ENCODE results near the gene EIF5B. TPM values are rescaled to one million over a fixed set of nuclear protein-coding genes. Genes with fewer than 3 reads are reported as not detected.

EIF5B gene
- total RNA-seq, 1 experiment from 2014 or later, result 79.5 TPM

- ChIA-PET CTCF (interaction anchor here (0.5 kb wide), 1 partner anchor 60 kb away, joined by 4 read pairs; no protein-coding TSS in a partner anchor), POLR2A (no interaction called here)
- no peaks in the 10 kb centered on the region for H3K4me1 ChIP-seq
- H3K4me1 Mint-ChIP-seq (ENCODE audit: low read depth, unreplicated experiment), result no peaks in the 10 kb centered on the region
- H3K4me3 ChIP-seq (ENCODE audit: low read depth, low read length), result no peak overlapping the region
- no peaks in the 10 kb centered on the region for H3K9me3 ChIP-seq
- no peak for TF ChIP-seq CTCF (IDR thresholded peaks at IDR 0.05; ENCODE audit: insufficient read depth in 1 of 2, low read depth in 1 of 2, low read length in 1 of 2, severe bottlenecking in 1 of 2, unreplicated experiment in 1 of 2)
- no peak overlapping the region for H3K4me3 Mint-ChIP-seq (ENCODE audit: unreplicated experiment)
- H3K27me3 Mint-ChIP-seq (ENCODE audit: insufficient read depth, unreplicated experiment), result no peaks in the 10 kb centered on the region
- intact Hi-C loops (cut with micrococcal nuclease; ENCODE audit: unreplicated experiment), result no loop called here
- no peak for DNase-seq
- no peaks in the 10 kb centered on the region for H3K9me3 Mint-ChIP-seq (ENCODE audit: unreplicated experiment)
- BruUV-seq (replicated peaks), result no TSS peak
- H3K36me3 Mint-ChIP-seq (ENCODE audit: insufficient read depth, unreplicated experiment), result peaks cover 54% of the 10 kb centered on the region
- H3K27me3 ChIP-seq (replicated peaks; ENCODE audit: control insufficient read depth, insufficient read depth, low read length), result no peaks in the 10 kb centered on the region
- no peak overlapping the region for H3K27ac Mint-ChIP-seq (ENCODE audit: unreplicated experiment)
- no peaks in the 10 kb centered on the region for H3K36me3 ChIP-seq (ENCODE audit: control insufficient read depth, insufficient read depth, low read length)
These were observed 93.6 kb downstream of the EIF5B start for GRCh38 chr2:99430614-99431291.

- H3K27me3 Mint-ChIP-seq (ENCODE audit: insufficient read depth, unreplicated experiment), result no peaks in the 10 kb centered on the region
- no peaks in the 10 kb centered on the region for H3K9me3 ChIP-seq
- H3K36me3 Mint-ChIP-seq (ENCODE audit: insufficient read depth, unreplicated experiment), result peaks cover 54% of the 10 kb centered on the region
- POLR2A ChIA-PET, result no interaction called here
- TF ChIP-seq CTCF (IDR thresholded peaks at IDR 0.05; ENCODE audit: insufficient read depth in 1 of 2, low read depth in 1 of 2, low read length in 1 of 2, severe bottlenecking in 1 of 2, unreplicated experiment in 1 of 2), result no peak
- CTCF ChIA-PET, result no interaction called here
- H3K4me3 ChIP-seq (ENCODE audit: low read depth, low read length), result no peak overlapping the region
- no peaks in the 10 kb centered on the region for H3K9me3 Mint-ChIP-seq (ENCODE audit: unreplicated experiment)
- H3K4me3 Mint-ChIP-seq (ENCODE audit: unreplicated experiment), result no peak overlapping the region
- H3K4me1 ChIP-seq, result no peaks in the 10 kb centered on the region
- intact Hi-C loops (cut with micrococcal nuclease; ENCODE audit: unreplicated experiment), result no loop called here
- H3K4me1 Mint-ChIP-seq (ENCODE audit: low read depth, unreplicated experiment), result no peaks in the 10 kb centered on the region
- no TSS peak for BruUV-seq (replicated peaks)
- H3K27me3 ChIP-seq (replicated peaks; ENCODE audit: control insufficient read depth, insufficient read depth, low read length), result no peaks in the 10 kb centered on the region
- DNase-seq, result no peak
- no peak overlapping the region for H3K27ac Mint-ChIP-seq (ENCODE audit: unreplicated experiment)
- no peaks in the 10 kb centered on the region for H3K36me3 ChIP-seq (ENCODE audit: control insufficient read depth, insufficient read depth, low read length)
These were observed 94.5 kb downstream of the EIF5B start for GRCh38 chr2:99431587-99432275.

GRCh38 chr2:99433340-99433739 is 96.2 kb downstream of the EIF5B start:
- no peaks in the 10 kb centered on the region for H3K27me3 ChIP-seq (replicated peaks; ENCODE audit: control insufficient read depth, insufficient read depth, low read length)
- no peak overlapping the region for H3K27ac Mint-ChIP-seq (ENCODE audit: unreplicated experiment)

More at GRCh38 chr2:99433340-99433739, 96.2 kb downstream of the EIF5B start:
- TF ChIP-seq CTCF (IDR thresholded peaks at IDR 0.05; ENCODE audit: insufficient read depth in 1 of 2, low read depth in 1 of 2, low read length in 1 of 2, severe bottlenecking in 1 of 2, unreplicated experiment in 1 of 2), result no peak
- no peaks in the 10 kb centered on the region for H3K4me1 Mint-ChIP-seq (ENCODE audit: low read depth, unreplicated experiment)
- H3K27me3 Mint-ChIP-seq (ENCODE audit: insufficient read depth, unreplicated experiment), result no peaks in the 10 kb centered on the region
- Histone ChIP-seq H3K4me1 (no peaks in the 10 kb centered on the region), H3K36me3 (ENCODE audit: control insufficient read depth, insufficient read depth, low read length) (no peaks in the 10 kb centered on the region), H3K9me3 (no peaks in the 10 kb centered on the region), H3K4me3 (ENCODE audit: low read depth, low read length) (no peak overlapping the region)
- no TSS peak for BruUV-seq (replicated peaks)
- peaks cover 44% of the 10 kb centered on the region for H3K36me3 Mint-ChIP-seq (ENCODE audit: insufficient read depth, unreplicated experiment)
- POLR2A ChIA-PET, result no interaction called here
- no peaks in the 10 kb centered on the region for H3K9me3 Mint-ChIP-seq (ENCODE audit: unreplicated experiment)
- CTCF ChIA-PET, result no interaction called here
- no peak for DNase-seq
- no peak overlapping the region for H3K4me3 Mint-ChIP-seq (ENCODE audit: unreplicated experiment)
- intact Hi-C loops (cut with micrococcal nuclease; ENCODE audit: unreplicated experiment), result no loop called here

Data from Caco-2 (cell line).